Naive thymus-derived CD4-positive, alpha-beta T cell (primary cell): Measurements from ENCODE around the gene SOX2. TPM values are rescaled to one million over a fixed set of nuclear protein-coding genes. Genes with fewer than 3 reads are reported as not detected.

Experiments
- ATAC-seq: fragments of 150-1000 bp; cut with Tn5 transposase; 2 replicates; pipeline ENCODE4 v1.10.0; 2021; ENCODE audit warnings: mild to moderate bottlenecking, moderate library complexity
- CTCF ChIA-PET: fragments of 350-600 bp; sonication (Branson Sonifier 250); formaldehyde crosslinking; loops from one replicate; lab custom pipeline; 2021; ENCODE audit warnings: antibody characterized with exemption; lab: Charles Lee
- POLR2A ChIA-PET: fragments of 350-600 bp; sonication (Branson Sonifier 250); formaldehyde crosslinking; loops from one replicate; lab custom pipeline; 2021; ENCODE audit warnings: antibody characterized with exemption, inconsistent platforms; lab: Charles Lee
- DNase-seq, 9 donors: peaks; one replicate each; pipeline versions ENCODE4 v3.0.0 to v3.0.0-alpha.2; 2020 to 2022; ENCODE audit warnings: mixed read lengths in 1 of 9
- H3K27ac ChIP-seq: one replicate; pipeline ENCODE4 v1.7.0; 2013; ENCODE audit warnings: mild to moderate bottlenecking, low read depth, low read length, moderate library complexity
- H3K27me3 ChIP-seq, 2 donors: one replicate each; pipeline ENCODE4 v1.7.0; 2013; ENCODE audit warnings: low read length in 2 of 2, mild to moderate bottlenecking in 2 of 2, moderate library complexity in 2 of 2; ENCODE audit not compliant: control insufficient read depth in 2 of 2, insufficient read depth in 2 of 2
- H3K36me3 ChIP-seq, 3 experiments: 1 replicate in 2 of 3; 2 replicates in 1 of 3; pipeline ENCODE4 v1.7.0; 2013; ENCODE audit warnings: low read length in 3 of 3, mild to moderate bottlenecking in 3 of 3, moderate library complexity in 1 of 3; ENCODE audit not compliant: insufficient read depth in 3 of 3, control insufficient read depth in 2 of 3
- H3K4me1 ChIP-seq, 2 donors: one replicate each; pipeline ENCODE4 v1.7.0; 2013; ENCODE audit warnings: low read length in 2 of 2, mild to moderate bottlenecking in 2 of 2, moderate library complexity in 1 of 2; ENCODE audit not compliant: control insufficient read depth in 2 of 2, insufficient read depth in 2 of 2
- H3K4me3 ChIP-seq: 2 replicates; pipeline ENCODE4 v1.7.0; 2013; ENCODE audit warnings: mild to moderate bottlenecking, low read length
- H3K9me3 ChIP-seq, 3 experiments: 1 replicate in 2 of 3; 2 replicates in 1 of 3; pipeline ENCODE4 v1.7.0; 2013; ENCODE audit warnings: low read length in 3 of 3; ENCODE audit not compliant: control insufficient read depth in 2 of 3
- H3K27ac Mint-ChIP-seq, 9 donors: one replicate each; pipeline ENCODE4 v1.8.0; 2020 to 2022; ENCODE audit warnings: mixed read lengths in 9 of 9, mild to moderate bottlenecking in 8 of 9, moderate library complexity in 5 of 9, inconsistent platforms in 2 of 9
- H3K27me3 Mint-ChIP-seq, 5 donors: one replicate each; pipeline ENCODE4 v1.8.0; 2021 to 2022; ENCODE audit warnings: mixed read lengths in 5 of 5, mild to moderate bottlenecking in 1 of 5
- H3K36me3 Mint-ChIP-seq, 5 donors: one replicate each; pipeline ENCODE4 v1.8.0; 2020 to 2022; ENCODE audit warnings: mixed read lengths in 5 of 5, mild to moderate bottlenecking in 3 of 5, inconsistent platforms in 1 of 5
- H3K4me1 Mint-ChIP-seq, 7 donors: one replicate each; pipeline ENCODE4 v1.8.0; 2020 to 2022; ENCODE audit warnings: mixed read lengths in 7 of 7, mild to moderate bottlenecking in 3 of 7, inconsistent platforms in 1 of 7
- H3K4me3 Mint-ChIP-seq, 10 donors: one replicate each; pipeline ENCODE4 v1.8.0; 2020 to 2022; ENCODE audit warnings: mild to moderate bottlenecking in 10 of 10, mixed read lengths in 10 of 10, moderate library complexity in 6 of 10, inconsistent platforms in 2 of 10
- H3K9me3 Mint-ChIP-seq, 11 donors: one replicate each; pipeline ENCODE4 v1.8.0; 2020 to 2022; ENCODE audit warnings: mixed read lengths in 11 of 11, mild to moderate bottlenecking in 4 of 11, inconsistent platforms in 1 of 11, moderate library complexity in 1 of 11
- intact Hi-C, 2 donors: fragments of 100-400 bp; cut with micrococcal nuclease; formaldehyde crosslinking; loops; one replicate each; pipeline ENCODE4 v1.15.1; 2023
- polyA plus RNA-seq, 2 donors: library from polyadenylated mRNA; unstranded; fragments of 300-500 nt; fragmentation: Illumina TruSeq; gene quantifications; one replicate each; pipeline ENCODE4 v1.2.3, GENCODE V29; 2021
- total RNA-seq, 6 experiments: library from RNA in 5 of 6; stranded (reverse) in 5 of 6; gene quantifications; 1 replicate in 5 of 6; 2 replicates in 1 of 6; pipeline ENCODE4 v1.2.3 and lab custom pipeline; 2021 to 2026

Gene SOX2
- total RNA-seq = not detected
- not detected for polyA plus RNA-seq
- 0.81 reads per million for total RNA-seq (lab: John Stamatoyannopoulos, UW)

- Histone ChIP-seq H3K27me3 (peaks cover 13 to 49% of the 10 kb centered on the region in 2 donors), H3K4me3 (peak within 1 kb of the TSS; percentile 19), H3K9me3 (no peaks in the 10 kb centered on the region), H3K36me3 (no peaks in the 10 kb centered on the region), H3K27ac (no peak within 1 kb of the TSS), H3K4me1 (peaks cover 0 to 6% of the 10 kb centered on the region in 2 donors)
- Mint-ChIP-seq H3K9me3 (peaks cover 0 to 48% (median 25%) of the 10 kb centered on the region in 11 donors), H3K4me3 (peak within 1 kb of the TSS in 7 of 10 donors; percentile 27 to 67 (median 49)), H3K27me3 (peaks cover 61 to 73% (median 70%) of the 10 kb centered on the region in 5 donors), H3K27ac (peak within 1 kb of the TSS in 1 of 9 donors; percentile 13), H3K36me3 (peaks cover 0 to 21% (median 0%) of the 10 kb centered on the region in 5 donors), H3K4me1 (peaks cover 5 to 11% (median 8%) of the 10 kb centered on the region in 7 donors)
- ATAC-seq (peak; percentile 54), DNase-seq (peak in 2 of 9 donors; percentile 13 to 25)
- intact Hi-C loops = loop anchor here in 1 of 2 donors (1.0 kb wide), 2 partner anchors 8 to 11 kb away; no protein-coding TSS in a partner anchor
- CTCF ChIA-PET = no interaction called here
- POLR2A ChIA-PET = no interaction called here
These were observed at the start of gene SOX2 for GRCh38 chr3:181711325-181712135. TSS of gene SOX2 (plus strand) at chr3:181711925. CDS start at chr3:181712361, 436 bp downstream.

- DNase-seq = no peak
- H3K4me1 Mint-ChIP-seq = no peaks in the 10 kb centered on the region
- H3K27me3 ChIP-seq = no peaks in the 10 kb centered on the region
- POLR2A ChIA-PET = no interaction called here
- peaks cover 0 to 14% (median 2%) of the 10 kb centered on the region in 11 donors for H3K9me3 Mint-ChIP-seq
- CTCF ChIA-PET = no interaction called here
- peaks cover 0 to 30% (median 19%) of the 10 kb centered on the region in 5 donors for H3K27me3 Mint-ChIP-seq
- no peaks in the 10 kb centered on the region for H3K4me1 ChIP-seq
- no peaks in the 10 kb centered on the region for H3K36me3 ChIP-seq
- H3K27ac Mint-ChIP-seq = no peak overlapping the region
- no peak overlapping the region for H3K27ac ChIP-seq
- ATAC-seq = no peak
- H3K9me3 ChIP-seq = no peaks in the 10 kb centered on the region
- no peak overlapping the region for H3K4me3 ChIP-seq
- intact Hi-C loops = no loop called here
- no peaks in the 10 kb centered on the region for H3K36me3 Mint-ChIP-seq
- H3K4me3 Mint-ChIP-seq = no peak overlapping the region
These were observed 28.2 kb upstream of the SOX2 start for GRCh38 chr3:181683563-181683962.

GRCh38 chr3:181687190-181687589 is 24.5 kb upstream of the SOX2 start:
- intact Hi-C loops = no loop called here
- H3K9me3 ChIP-seq = no peaks in the 10 kb centered on the region
- peaks cover 0 to 7% (median 0%) of the 10 kb centered on the region in 11 donors for H3K9me3 Mint-ChIP-seq
- H3K27me3 Mint-ChIP-seq = peaks cover 7 to 43% (median 31%) of the 10 kb centered on the region in 5 donors
- no peaks in the 10 kb centered on the region for H3K36me3 Mint-ChIP-seq
- H3K27ac Mint-ChIP-seq = no peak overlapping the region
- no peaks in the 10 kb centered on the region for H3K4me1 Mint-ChIP-seq
- no peak overlapping the region for H3K4me3 ChIP-seq
- ChIA-PET POLR2A (no interaction called here), CTCF (no interaction called here)
- H3K36me3 ChIP-seq = no peaks in the 10 kb centered on the region
- no peak overlapping the region for H3K27ac ChIP-seq
- no peak for ATAC-seq
- no peak for DNase-seq
- H3K4me1 ChIP-seq = no peaks in the 10 kb centered on the region
- no peak overlapping the region for H3K4me3 Mint-ChIP-seq
- H3K27me3 ChIP-seq = no peaks in the 10 kb centered on the region

- POLR2A ChIA-PET = no interaction called here
- no peaks in the 10 kb centered on the region for H3K4me1 Mint-ChIP-seq
- Histone ChIP-seq H3K4me3 (no peak overlapping the region), H3K36me3 (no peaks in the 10 kb centered on the region), H3K4me1 (no peaks in the 10 kb centered on the region), H3K9me3 (no peaks in the 10 kb centered on the region), H3K27me3 (no peaks in the 10 kb centered on the region), H3K27ac (no peak overlapping the region)
- DNase-seq = no peak
- H3K27ac Mint-ChIP-seq = no peak overlapping the region
- H3K27me3 Mint-ChIP-seq = peaks cover 12 to 46% (median 33%) of the 10 kb centered on the region in 5 donors
- H3K9me3 Mint-ChIP-seq = peaks cover 0 to 4% (median 0%) of the 10 kb centered on the region in 11 donors
- CTCF ChIA-PET = no interaction called here
- ATAC-seq = no peak
- no peaks in the 10 kb centered on the region for H3K36me3 Mint-ChIP-seq
- H3K4me3 Mint-ChIP-seq = no peak overlapping the region
- intact Hi-C loops = no loop called here
These were observed 24.0 kb upstream of the SOX2 start for GRCh38 chr3:181687731-181688130.

- intact Hi-C loops = no loop called here
- DNase-seq (no peak), ATAC-seq (no peak)
- CTCF ChIA-PET = no interaction called here
- POLR2A ChIA-PET = no interaction called here
- Histone ChIP-seq H3K4me1 (no peaks in the 10 kb centered on the region), H3K36me3 (no peaks in the 10 kb centered on the region), H3K4me3 (no peak overlapping the region), H3K27me3 (no peaks in the 10 kb centered on the region), H3K27ac (no peak overlapping the region), H3K9me3 (no peaks in the 10 kb centered on the region)
- H3K27me3 Mint-ChIP-seq = peaks cover 19 to 46% (median 36%) of the 10 kb centered on the region in 5 donors
- H3K9me3 Mint-ChIP-seq = peaks cover 0 to 3% (median 0%) of the 10 kb centered on the region in 11 donors
- H3K4me3 Mint-ChIP-seq = no peak overlapping the region
- H3K4me1 Mint-ChIP-seq = no peaks in the 10 kb centered on the region
- H3K36me3 Mint-ChIP-seq = no peaks in the 10 kb centered on the region
- H3K27ac Mint-ChIP-seq = no peak overlapping the region
These were observed 22.2 kb upstream of the SOX2 start for GRCh38 chr3:181689546-181689945.

GRCh38 chr3:181690769-181691168 is 21.0 kb upstream of the SOX2 start:
- Mint-ChIP-seq H3K4me1 (peaks cover 0 to 3% (median 0%) of the 10 kb centered on the region in 7 donors), H3K4me3 (no peak overlapping the region), H3K9me3 (peaks cover 0 to 3% (median 0%) of the 10 kb centered on the region in 11 donors), H3K27me3 (peaks cover 27 to 46% (median 35%) of the 10 kb centered on the region in 5 donors), H3K36me3 (no peaks in the 10 kb centered on the region), H3K27ac (no peak overlapping the region)
- ChIA-PET CTCF (no interaction called here), POLR2A (no interaction called here)
- no peak for ATAC-seq
- H3K4me1 ChIP-seq = no peaks in the 10 kb centered on the region
- no peak for DNase-seq
- no peak overlapping the region for H3K4me3 ChIP-seq
- H3K36me3 ChIP-seq = no peaks in the 10 kb centered on the region
- H3K27ac ChIP-seq = no peak overlapping the region
- no peaks in the 10 kb centered on the region for H3K27me3 ChIP-seq
- no peaks in the 10 kb centered on the region for H3K9me3 ChIP-seq
- intact Hi-C loops = loop anchor here in 1 of 2 donors (5.0 kb wide), 1 partner anchor 37 kb away; no protein-coding TSS in a partner anchor
